HEK293T (cell line): ENCODE results near the gene GALNT18.

Source experiments
- CTCF ChIA-PET: fragments of 350-600 bp; formaldehyde crosslinking; extraction: SDS; loops from one replicate; lab custom pipeline; 2021; ENCODE audit warnings: antibody characterized with exemption, inconsistent platforms; lab: Yijun Ruan, JAX
- POLR2A ChIA-PET: fragments of 350-600 bp; formaldehyde crosslinking; extraction: SDS; loops from one replicate; lab custom pipeline; 2020; ENCODE audit warnings: antibody characterized with exemption, inconsistent platforms; lab: Yijun Ruan, JAX
- DNase-seq: peaks from one replicate; pipeline ENCODE4 v3.0.0; 2012; ENCODE audit warnings: mixed read lengths; ENCODE audit errors: extremely low spot score
- ARNT ChIP-seq: fragments of 450-650 bp; IDR thresholded peaks from 2 replicates; pipeline ENCODE4 v1.6.1; 2017; ENCODE audit warnings: mild to moderate bottlenecking
- BHLHE40 ChIP-seq: fragments of 450-650 bp; IDR thresholded peaks from 2 replicates; pipeline ENCODE4 v1.6.1; 2016; ENCODE audit warnings: mild to moderate bottlenecking, moderate library complexity, borderline replicate concordance
- CTBP1 ChIP-seq: fragments of 450-650 bp; IDR thresholded peaks from 2 replicates; pipeline ENCODE4 v1.6.1; 2016; ENCODE audit warnings: borderline replicate concordance
- ELF4 ChIP-seq: fragments of 450-650 bp; IDR thresholded peaks from 2 replicates; pipeline ENCODE4 v1.6.1; 2017; ENCODE audit warnings: antibody characterized with exemption
- FOXA1 ChIP-seq: fragments of 450-650 bp; IDR thresholded peaks from 2 replicates; pipeline ENCODE4 v1.6.1; 2016; ENCODE audit warnings: mild to moderate bottlenecking
- FOXK2 ChIP-seq: fragments of 450-650 bp; IDR thresholded peaks from 2 replicates; pipeline ENCODE4 v1.6.1; 2016; ENCODE audit warnings: mild to moderate bottlenecking
- FOXM1 ChIP-seq: fragments of 450-650 bp; IDR thresholded peaks from 2 replicates; pipeline ENCODE4 v1.6.1; 2017; ENCODE audit warnings: mild to moderate bottlenecking, borderline replicate concordance
- HDGF ChIP-seq: fragments of 450-650 bp; IDR thresholded peaks from 2 replicates; pipeline ENCODE4 v1.6.1; 2017; ENCODE audit warnings: antibody characterized with exemption, borderline replicate concordance
- L3MBTL2 ChIP-seq: fragments of 450-650 bp; conservative IDR thresholded peaks from 2 replicates; pipeline ENCODE4 v1.6.1; 2016; ENCODE audit warnings: mild to moderate bottlenecking
- LEF1 ChIP-seq: fragments of 450-650 bp; IDR thresholded peaks from 2 replicates; pipeline ENCODE4 v1.6.1; 2017; ENCODE audit warnings: mild to moderate bottlenecking, borderline replicate concordance
- NFRKB ChIP-seq: fragments of 450-650 bp; IDR thresholded peaks from 2 replicates; pipeline ENCODE4 v1.6.1; 2016; ENCODE audit warnings: mild to moderate bottlenecking, moderate library complexity
- SP1 ChIP-seq: fragments of 450-650 bp; IDR thresholded peaks from 2 replicates; pipeline ENCODE4 v1.6.1; 2017
- SUZ12 ChIP-seq: fragments of 450-650 bp; IDR thresholded peaks from 2 replicates; pipeline ENCODE4 v1.6.1; 2016; ENCODE audit warnings: mild to moderate bottlenecking
- TARDBP ChIP-seq: fragments of 450-650 bp; IDR thresholded peaks from 2 replicates; pipeline ENCODE4 v1.6.1; 2016
- ZNF384 ChIP-seq: fragments of 450-650 bp; IDR thresholded peaks from 2 replicates; pipeline ENCODE4 v1.6.1; 2016
- TF ChIP-seq, protein P1 (sequence below): fragments of 450-650 bp; IDR thresholded peaks from 2 replicates; pipeline ENCODE4 v1.6.1; 2016

The GALNT18 gene

DNA sequence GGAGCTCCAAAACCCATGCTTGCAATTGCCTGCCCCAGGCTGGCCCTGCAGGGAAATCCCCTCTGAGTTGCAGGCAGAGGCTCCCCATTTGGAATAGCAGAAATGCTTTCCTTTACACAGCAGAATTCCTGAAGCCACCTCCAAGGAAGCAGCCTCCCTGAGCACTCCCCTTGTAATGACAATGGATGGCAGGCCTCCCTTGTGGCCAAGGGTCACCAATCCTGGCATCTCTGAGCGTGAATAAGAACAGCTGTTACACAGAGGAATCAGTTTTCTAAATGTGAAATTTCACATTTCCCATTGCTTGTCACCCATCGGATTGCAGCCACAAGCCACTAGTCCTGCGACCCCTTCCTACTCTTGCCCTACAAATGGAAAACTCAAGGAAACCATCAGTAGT, 107.6 kb downstream of the GALNT18 start:
- POLR2A ChIA-PET, result no interaction called here
- CTCF ChIA-PET, result interaction anchor here (0.7 kb wide), 1 partner anchor 107 kb away, joined by 3 read pairs; the partner anchor contains the start of gene GALNT18

GRCh38 chr11:11513422-11513821, 108.4 kb downstream of the GALNT18 start:
- TF ChIP-seq ELF4, result no peak
- no peak for TF ChIP-seq L3MBTL2
- TF ChIP-seq FOXA1, result no peak
- no peak for TF ChIP-seq FOXK2
- no peak for TF ChIP-seq ZNF384
- no peak for TF ChIP-seq BHLHE40
- TF ChIP-seq LEF1, result no peak
- no peak for TF ChIP-seq NFRKB
- TF ChIP-seq TARDBP, result no peak
- TF ChIP-seq CTBP1, result no peak
- TF ChIP-seq ARNT, result no peak
- no peak for TF ChIP-seq HDGF
- no peak for TF ChIP-seq FOXM1
- TF ChIP-seq SUZ12, result no peak
- TF ChIP-seq, protein P1, sequence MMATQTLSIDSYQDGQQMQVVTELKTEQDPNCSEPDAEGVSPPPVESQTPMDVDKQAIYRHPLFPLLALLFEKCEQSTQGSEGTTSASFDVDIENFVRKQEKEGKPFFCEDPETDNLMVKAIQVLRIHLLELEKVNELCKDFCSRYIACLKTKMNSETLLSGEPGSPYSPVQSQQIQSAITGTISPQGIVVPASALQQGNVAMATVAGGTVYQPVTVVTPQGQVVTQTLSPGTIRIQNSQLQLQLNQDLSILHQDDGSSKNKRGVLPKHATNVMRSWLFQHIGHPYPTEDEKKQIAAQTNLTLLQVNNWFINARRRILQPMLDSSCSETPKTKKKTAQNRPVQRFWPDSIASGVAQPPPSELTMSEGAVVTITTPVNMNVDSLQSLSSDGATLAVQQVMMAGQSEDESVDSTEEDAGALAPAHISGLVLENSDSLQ, result no peak
- TF ChIP-seq SP1, result no peak
- DNase-seq, result no peak
- POLR2A ChIA-PET, result no interaction called here
- CTCF ChIA-PET, result no interaction called here

More for the DNA sequence above, 107.6 kb downstream of the GALNT18 start:
- DNase-seq, result no peak
- no peak for TF ChIP-seq HDGF
- TF ChIP-seq ARNT, result no peak
- TF ChIP-seq SUZ12, result no peak
- TF ChIP-seq CTBP1, result no peak
- TF ChIP-seq LEF1, result no peak
- no peak for TF ChIP-seq TARDBP
- no peak for TF ChIP-seq FOXK2
- no peak for TF ChIP-seq ZNF384
- TF ChIP-seq, protein P1, result no peak
- no peak for TF ChIP-seq ELF4
- TF ChIP-seq BHLHE40, result no peak
- TF ChIP-seq SP1, result no peak
- TF ChIP-seq FOXM1, result no peak
- TF ChIP-seq L3MBTL2, result no peak
- TF ChIP-seq NFRKB, result no peak
- no peak for TF ChIP-seq FOXA1

DNA sequence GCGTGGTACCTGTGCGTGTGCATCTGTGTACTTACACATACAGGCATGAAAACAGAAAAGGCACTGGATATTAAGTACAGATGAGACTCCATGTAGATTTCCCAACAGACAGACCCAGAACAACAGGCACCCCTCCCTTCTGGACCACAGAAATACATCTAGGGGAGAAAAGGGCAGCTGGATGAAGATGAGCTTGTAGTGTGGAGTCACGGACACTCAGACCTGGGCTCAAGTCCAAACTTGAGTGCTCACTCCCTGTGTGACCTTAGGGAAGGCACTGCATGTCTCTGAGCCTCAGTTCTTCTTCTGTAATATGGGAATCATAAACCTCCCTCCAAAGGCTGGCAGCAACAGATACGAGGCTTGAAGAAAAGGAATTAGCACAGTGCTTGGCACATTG, 108.9 kb downstream of the GALNT18 start:
- ChIA-PET CTCF (no interaction called here), POLR2A (no interaction called here)
- TF ChIP-seq SP1, result no peak
- TF ChIP-seq FOXK2, result no peak
- TF ChIP-seq SUZ12, result no peak
- TF ChIP-seq ARNT, result no peak
- no peak for TF ChIP-seq L3MBTL2
- TF ChIP-seq, protein P1, result no peak
- DNase-seq, result no peak

DNA sequence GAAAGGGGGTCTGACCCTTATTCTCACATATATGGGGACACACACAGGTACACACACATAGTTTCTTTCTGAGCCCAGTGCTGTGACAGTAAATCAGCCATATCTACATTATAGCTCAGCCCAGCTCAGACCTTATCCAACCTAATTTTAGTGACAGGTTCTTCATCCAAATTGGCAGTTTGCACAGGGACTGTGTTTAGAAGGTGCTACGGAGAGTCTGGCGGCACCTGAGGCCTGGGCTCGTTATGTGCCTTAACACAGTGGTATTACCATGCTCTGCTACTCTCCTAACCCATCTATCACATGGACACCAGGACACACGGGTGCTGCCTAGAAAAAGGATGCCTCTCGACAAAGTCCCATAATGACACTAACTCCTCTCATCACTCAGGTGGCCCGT, 109.3 kb downstream of the GALNT18 start:
- CTCF ChIA-PET, result no interaction called here
- TF ChIP-seq, protein P1, result no peak
- TF ChIP-seq SUZ12 (no peak), NFRKB (no peak), ZNF384 (no peak), ELF4 (no peak), TARDBP (no peak), HDGF (no peak), FOXM1 (no peak), FOXK2 (no peak), BHLHE40 (no peak), LEF1 (no peak), FOXA1 (no peak), CTBP1 (no peak), ARNT (no peak), SP1 (no peak)
- no peak for DNase-seq
- POLR2A ChIA-PET, result no interaction called here

- DNase-seq, result no peak
- POLR2A ChIA-PET, result no interaction called here
- TF ChIP-seq BHLHE40 (no peak), SP1 (no peak), ZNF384 (no peak), L3MBTL2 (no peak), CTBP1 (no peak)
- TF ChIP-seq, protein P1, result no peak
- CTCF ChIA-PET, result no interaction called here
Measured at GRCh38 chr11:11512090-11512489, 109.7 kb downstream of the GALNT18 start.
